Effector memory CD8-positive, alpha-beta T cell (primary cell): ENCODE results near the gene NMNAT3.

Source experiments
- ATAC-seq: fragments of 150-1000 bp; cut with Tn5 transposase; replicated peaks from 2 replicates; pipeline ENCODE4 v1.10.0; 2021; ENCODE audit warnings: mild to moderate bottlenecking, moderate library complexity
- DNase-seq, 3 experiments: peaks; one replicate each; pipeline ENCODE4 v3.0.0; 2021
- H3K27ac Mint-ChIP-seq, 2 donors: one replicate each; pipeline ENCODE4 v1.8.0; 2022; ENCODE audit warnings: mild to moderate bottlenecking in 2 of 2, mixed read lengths in 2 of 2, moderate library complexity in 2 of 2
- H3K27me3 Mint-ChIP-seq, 2 donors: one replicate each; pipeline ENCODE4 v1.8.0; 2022; ENCODE audit warnings: mixed read lengths in 2 of 2
- H3K36me3 Mint-ChIP-seq: one replicate; pipeline ENCODE4 v1.8.0; 2022; ENCODE audit warnings: mild to moderate bottlenecking, moderate library complexity, mixed read lengths; ENCODE audit not compliant: insufficient read depth
- H3K4me1 Mint-ChIP-seq, 2 donors: one replicate each; pipeline ENCODE4 v1.8.0; 2022; ENCODE audit warnings: low read depth in 2 of 2, mixed read lengths in 2 of 2
- H3K4me3 Mint-ChIP-seq, 2 donors: one replicate each; pipeline ENCODE4 v1.8.0; 2022; ENCODE audit warnings: mild to moderate bottlenecking in 2 of 2, mixed read lengths in 2 of 2, moderate library complexity in 2 of 2
- H3K9me3 Mint-ChIP-seq, 2 donors: one replicate each; pipeline ENCODE4 v1.8.0; 2022; ENCODE audit warnings: mixed read lengths in 2 of 2
- total RNA-seq, 9 experiments: gene quantifications; one replicate each; lab custom pipeline; 2026; lab: John Stamatoyannopoulos, UW

NMNAT3 gene
- 0.46 to 4.6 (median 1.4) reads per million in 9 experiments for total RNA-seq

DNA sequence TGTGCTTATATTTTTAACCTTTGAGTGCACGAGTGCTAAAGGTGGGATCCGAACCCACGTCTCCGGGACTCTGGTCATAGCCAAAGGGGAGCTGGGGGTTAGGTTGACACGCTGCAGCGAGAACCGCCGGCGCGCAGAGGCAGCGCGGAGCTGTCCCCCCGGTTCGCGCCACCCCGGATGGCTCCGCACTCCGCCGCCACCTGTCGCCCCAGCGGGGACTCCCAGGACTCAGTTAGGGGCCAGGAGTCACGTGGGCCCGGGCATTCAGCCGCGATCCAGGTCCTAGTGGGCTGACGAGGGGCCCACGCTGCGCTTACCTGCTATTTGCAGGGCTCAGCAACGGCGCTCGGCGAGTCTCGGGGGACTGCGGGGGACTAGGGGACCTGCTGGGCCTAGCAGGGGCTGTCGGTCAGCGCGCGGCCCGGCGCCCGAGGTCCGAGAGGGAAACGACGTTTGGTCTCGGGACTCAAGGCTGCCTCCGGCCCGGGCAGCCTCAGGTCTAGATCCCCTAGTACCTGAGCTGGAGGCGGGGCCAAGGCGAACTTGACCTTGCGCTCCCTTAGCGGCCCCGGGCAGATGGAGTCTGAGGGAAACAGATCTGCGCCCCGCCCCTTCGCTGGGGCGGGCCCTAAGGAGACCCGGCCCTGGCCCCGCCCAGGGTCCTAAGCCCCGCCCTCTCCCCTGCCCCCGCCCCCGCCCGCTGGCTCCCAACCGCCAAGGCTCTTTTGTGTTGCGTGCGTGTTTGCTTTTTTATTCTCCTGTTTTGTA is at the start of gene NMNAT3:
NMNAT3 (minus strand) TSS at position 585 of the 768 bp plus-strand sequence. CDS start 50,248 bp downstream, outside the sequence.
- H3K9me3 Mint-ChIP-seq: no peaks in the 10 kb centered on the region
- peak; percentile 45 to 59 (median 51) for DNase-seq
- peak within 1 kb of the TSS; percentile 61 to 68 for H3K4me3 Mint-ChIP-seq
- peak; percentile 96 for ATAC-seq
- H3K27ac Mint-ChIP-seq: no peak within 1 kb of the TSS
- peaks cover 5 to 39% of the 10 kb centered on the region in 2 donors for H3K27me3 Mint-ChIP-seq
- no peaks in the 10 kb centered on the region for H3K36me3 Mint-ChIP-seq
- H3K4me1 Mint-ChIP-seq: peaks cover 0 to 2% of the 10 kb centered on the region in 2 donors

DNA sequence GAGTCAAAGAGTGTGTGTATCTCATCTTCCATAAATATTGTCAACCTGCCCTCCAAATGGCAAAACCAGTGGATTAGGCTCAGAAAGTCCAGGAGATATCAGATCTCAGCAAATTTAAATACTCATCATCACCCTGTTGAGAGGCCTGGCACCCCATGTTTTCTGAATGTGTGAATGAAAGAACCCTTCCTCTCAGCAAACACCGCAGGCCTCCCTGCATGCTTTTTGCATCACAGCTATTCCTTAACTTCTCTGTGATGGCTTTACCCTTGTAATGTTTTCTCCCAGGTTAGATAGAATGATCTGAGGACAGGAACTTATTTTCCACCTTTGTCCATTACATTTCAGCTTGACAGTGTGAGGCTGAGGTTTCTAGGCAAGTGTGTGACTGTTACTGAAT is 43.6 kb upstream of the NMNAT3 start:
- H3K27me3 Mint-ChIP-seq: peaks cover 0 to 11% of the 10 kb centered on the region in 2 donors
- no peaks in the 10 kb centered on the region for H3K36me3 Mint-ChIP-seq
- H3K27ac Mint-ChIP-seq: no peak overlapping the region
- ATAC-seq (no peak), DNase-seq (no peak)
- H3K9me3 Mint-ChIP-seq: no peaks in the 10 kb centered on the region
- H3K4me3 Mint-ChIP-seq: no peak overlapping the region
- no peaks in the 10 kb centered on the region for H3K4me1 Mint-ChIP-seq

DNA sequence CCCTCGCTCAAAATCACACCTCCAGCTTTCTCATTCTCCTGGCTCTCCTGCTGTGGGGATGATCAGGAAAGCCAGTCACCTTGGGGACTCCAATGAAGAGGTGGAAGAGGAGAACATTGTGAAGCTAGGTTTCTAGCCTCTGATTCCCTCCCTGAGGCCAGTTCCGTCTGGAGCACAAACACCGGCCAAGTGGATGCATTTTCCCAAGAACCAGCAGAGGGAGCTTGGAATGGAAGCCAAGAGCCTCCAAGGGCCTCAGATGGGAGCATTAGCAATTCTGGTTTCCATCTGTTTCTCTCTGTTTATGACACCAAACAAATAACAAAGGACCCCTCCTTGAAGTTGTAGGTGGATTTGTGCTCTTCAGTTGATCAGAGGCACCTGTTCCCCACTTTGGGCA is 40.6 kb upstream of the NMNAT3 start:
- Mint-ChIP-seq H3K9me3 (no peaks in the 10 kb centered on the region), H3K27me3 (peaks cover 0 to 6% of the 10 kb centered on the region in 2 donors), H3K4me1 (no peaks in the 10 kb centered on the region), H3K36me3 (no peaks in the 10 kb centered on the region), H3K4me3 (no peak overlapping the region), H3K27ac (no peak overlapping the region)
- DNase-seq (no peak), ATAC-seq (no peak)

DNA sequence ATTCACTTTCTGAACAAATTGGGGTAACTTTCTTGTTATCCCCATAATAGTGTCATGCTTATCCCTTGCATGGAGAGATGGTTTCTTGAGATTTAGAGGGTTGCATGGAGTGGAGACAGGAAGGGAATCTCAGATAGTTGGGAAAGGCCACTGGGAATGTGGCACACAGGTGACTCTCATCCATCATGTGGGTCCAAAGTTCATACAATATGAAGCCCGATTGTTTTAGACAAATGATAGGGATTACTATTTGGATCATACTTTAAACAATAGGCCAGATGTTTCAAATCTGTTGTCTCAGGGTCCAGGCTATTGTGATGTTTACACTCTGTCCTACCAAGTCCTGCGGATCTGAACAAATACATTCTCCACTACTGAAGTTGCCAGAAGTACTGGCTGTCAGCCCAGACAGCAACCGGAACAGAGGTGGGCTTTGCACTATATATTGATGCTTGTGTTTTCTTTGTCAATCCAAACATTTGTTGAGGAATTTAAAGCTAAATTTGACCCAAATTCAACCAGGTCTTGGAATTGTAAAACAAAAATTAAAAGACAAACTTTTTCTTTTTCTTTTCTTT is 39.2 kb upstream of the NMNAT3 start:
- no peaks in the 10 kb centered on the region for H3K4me1 Mint-ChIP-seq
- H3K27me3 Mint-ChIP-seq: no peaks in the 10 kb centered on the region
- no peak overlapping the region for H3K4me3 Mint-ChIP-seq
- no peak overlapping the region for H3K27ac Mint-ChIP-seq
- no peaks in the 10 kb centered on the region for H3K9me3 Mint-ChIP-seq
- no peak for DNase-seq
- no peaks in the 10 kb centered on the region for H3K36me3 Mint-ChIP-seq
- ATAC-seq: no peak

DNA sequence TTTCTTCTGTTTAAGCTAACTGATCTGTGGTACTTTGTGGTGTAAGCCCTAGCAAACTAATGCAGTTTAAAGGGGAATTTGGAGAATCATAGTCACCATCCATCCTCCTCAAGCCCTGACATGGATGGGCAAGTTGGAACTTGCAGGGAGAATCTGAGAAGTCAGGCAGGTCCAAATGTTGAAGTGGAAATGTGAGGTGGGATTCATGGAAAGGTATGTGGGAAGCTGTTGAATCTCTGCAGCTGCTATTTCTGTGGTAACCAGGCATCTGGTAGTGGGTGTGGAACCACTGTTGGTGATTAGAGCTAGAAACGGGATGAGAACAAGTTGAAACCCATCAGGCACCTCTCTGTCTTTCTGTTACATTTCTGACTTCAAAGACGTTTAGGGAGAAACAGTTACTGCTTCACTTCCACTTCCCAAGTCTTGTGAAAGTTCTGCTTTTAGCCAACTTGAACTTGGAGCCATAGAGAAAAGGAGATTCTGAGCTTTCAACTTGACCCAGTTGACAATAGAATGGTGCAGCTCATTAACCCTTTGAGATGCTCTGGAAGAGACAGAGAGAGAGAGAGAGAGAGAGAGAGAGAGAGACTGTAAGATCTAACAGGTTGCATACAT is 38.1 kb upstream of the NMNAT3 start:
- H3K4me1 Mint-ChIP-seq: no peaks in the 10 kb centered on the region
- ATAC-seq (no peak), DNase-seq (no peak)
- no peak overlapping the region for H3K4me3 Mint-ChIP-seq
- H3K9me3 Mint-ChIP-seq: no peaks in the 10 kb centered on the region
- no peak overlapping the region for H3K27ac Mint-ChIP-seq
- H3K27me3 Mint-ChIP-seq: peaks cover under 1 to 4% of the 10 kb centered on the region in 2 donors
- no peaks in the 10 kb centered on the region for H3K36me3 Mint-ChIP-seq

DNA sequence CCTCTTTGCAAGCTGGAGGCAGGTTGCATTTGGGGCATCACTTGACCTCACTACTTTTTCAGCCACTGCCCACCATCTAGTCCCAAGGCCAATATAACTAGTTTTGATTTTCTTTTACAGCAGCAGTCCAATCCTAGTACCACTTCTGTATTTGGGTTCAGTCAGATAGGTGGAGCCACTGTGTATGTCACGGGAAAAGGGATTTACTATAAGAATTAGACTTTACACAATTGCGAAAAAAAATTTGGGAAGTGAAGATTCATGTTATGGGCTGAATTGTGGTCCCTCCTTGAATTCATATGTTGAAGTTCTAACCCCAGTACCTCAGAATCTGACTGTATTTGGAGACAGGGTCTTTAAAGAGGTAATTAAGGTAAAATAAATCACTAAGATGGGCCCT is 37.4 kb upstream of the NMNAT3 start:
- Mint-ChIP-seq H3K27me3 (peaks cover 5 to 11% of the 10 kb centered on the region in 2 donors), H3K36me3 (no peaks in the 10 kb centered on the region), H3K4me3 (no peak overlapping the region), H3K4me1 (no peaks in the 10 kb centered on the region), H3K9me3 (no peaks in the 10 kb centered on the region), H3K27ac (no peak overlapping the region)
- DNase-seq (no peak), ATAC-seq (no peak)

DNA sequence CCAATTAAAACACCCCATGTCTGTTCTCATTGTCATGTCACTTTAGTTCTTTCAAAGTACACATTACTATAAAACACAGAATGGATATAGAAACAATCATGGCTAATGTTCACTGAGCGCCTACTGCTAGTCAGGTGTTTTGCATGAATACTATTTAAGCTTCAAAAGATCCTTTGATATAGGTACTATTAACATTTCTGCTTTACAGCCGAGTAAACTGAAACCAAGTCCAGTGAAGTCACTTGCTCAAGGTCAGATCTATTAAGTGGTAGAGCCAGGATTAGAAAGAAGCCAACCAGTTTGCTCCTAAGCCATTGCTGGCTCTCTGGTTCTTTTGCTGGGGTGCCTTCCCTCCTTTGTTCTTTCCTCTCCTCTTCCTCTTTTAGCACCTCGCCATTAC is 32.4 kb upstream of the NMNAT3 start:
- Mint-ChIP-seq H3K36me3 (no peaks in the 10 kb centered on the region), H3K27ac (no peak overlapping the region), H3K27me3 (peaks cover 5 to 12% of the 10 kb centered on the region in 2 donors), H3K4me3 (no peak overlapping the region), H3K9me3 (no peaks in the 10 kb centered on the region), H3K4me1 (no peaks in the 10 kb centered on the region)
- no peak for DNase-seq
- no peak for ATAC-seq

DNA sequence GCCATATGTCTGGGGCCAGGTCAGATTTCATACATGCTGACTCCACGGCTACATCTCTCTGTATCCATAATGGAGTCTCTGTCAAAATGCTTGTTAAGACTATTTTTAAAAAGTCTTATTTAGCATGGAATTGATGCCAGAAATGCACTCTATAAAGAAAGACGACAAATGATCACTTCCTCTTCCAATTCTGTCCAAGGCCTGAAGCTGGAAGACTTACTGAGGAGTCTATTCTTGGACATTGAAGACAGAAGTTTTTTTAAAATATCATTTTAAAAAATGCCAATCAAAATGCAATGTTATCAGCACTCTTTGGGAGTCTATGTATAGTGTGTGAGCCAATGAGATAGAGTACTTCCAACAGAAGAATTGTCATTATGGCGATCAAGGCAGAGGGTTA is 27.9 kb upstream of the NMNAT3 start:
- no peak overlapping the region for H3K27ac Mint-ChIP-seq
- no peak for DNase-seq
- no peaks in the 10 kb centered on the region for H3K4me1 Mint-ChIP-seq
- H3K4me3 Mint-ChIP-seq: no peak overlapping the region
- no peak for ATAC-seq
- peaks cover 12 to 17% of the 10 kb centered on the region in 2 donors for H3K27me3 Mint-ChIP-seq
- H3K36me3 Mint-ChIP-seq: no peaks in the 10 kb centered on the region
- no peaks in the 10 kb centered on the region for H3K9me3 Mint-ChIP-seq

DNA sequence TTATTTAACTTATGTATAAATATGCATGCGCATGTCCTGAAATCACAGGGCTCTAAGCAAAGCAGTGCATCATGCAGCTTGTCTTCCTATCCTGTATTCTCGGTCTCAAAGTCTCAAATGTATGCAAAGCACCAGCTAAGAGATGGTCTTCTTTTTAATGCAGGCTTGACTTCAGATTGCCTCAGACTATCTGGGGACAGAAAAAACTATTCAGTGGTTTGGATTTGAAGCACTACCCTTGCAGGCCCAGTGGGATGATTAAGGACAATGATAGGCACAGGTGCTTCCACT is 18.5 kb upstream of the NMNAT3 start:
- DNase-seq (no peak), ATAC-seq (no peak)
- H3K4me3 Mint-ChIP-seq: no peak overlapping the region
- peaks cover 0 to 10% of the 10 kb centered on the region in 2 donors for H3K27me3 Mint-ChIP-seq
- H3K4me1 Mint-ChIP-seq: no peaks in the 10 kb centered on the region
- no peak overlapping the region for H3K27ac Mint-ChIP-seq
- H3K9me3 Mint-ChIP-seq: peaks cover 0 to 7% of the 10 kb centered on the region in 2 donors
- H3K36me3 Mint-ChIP-seq: no peaks in the 10 kb centered on the region

DNA sequence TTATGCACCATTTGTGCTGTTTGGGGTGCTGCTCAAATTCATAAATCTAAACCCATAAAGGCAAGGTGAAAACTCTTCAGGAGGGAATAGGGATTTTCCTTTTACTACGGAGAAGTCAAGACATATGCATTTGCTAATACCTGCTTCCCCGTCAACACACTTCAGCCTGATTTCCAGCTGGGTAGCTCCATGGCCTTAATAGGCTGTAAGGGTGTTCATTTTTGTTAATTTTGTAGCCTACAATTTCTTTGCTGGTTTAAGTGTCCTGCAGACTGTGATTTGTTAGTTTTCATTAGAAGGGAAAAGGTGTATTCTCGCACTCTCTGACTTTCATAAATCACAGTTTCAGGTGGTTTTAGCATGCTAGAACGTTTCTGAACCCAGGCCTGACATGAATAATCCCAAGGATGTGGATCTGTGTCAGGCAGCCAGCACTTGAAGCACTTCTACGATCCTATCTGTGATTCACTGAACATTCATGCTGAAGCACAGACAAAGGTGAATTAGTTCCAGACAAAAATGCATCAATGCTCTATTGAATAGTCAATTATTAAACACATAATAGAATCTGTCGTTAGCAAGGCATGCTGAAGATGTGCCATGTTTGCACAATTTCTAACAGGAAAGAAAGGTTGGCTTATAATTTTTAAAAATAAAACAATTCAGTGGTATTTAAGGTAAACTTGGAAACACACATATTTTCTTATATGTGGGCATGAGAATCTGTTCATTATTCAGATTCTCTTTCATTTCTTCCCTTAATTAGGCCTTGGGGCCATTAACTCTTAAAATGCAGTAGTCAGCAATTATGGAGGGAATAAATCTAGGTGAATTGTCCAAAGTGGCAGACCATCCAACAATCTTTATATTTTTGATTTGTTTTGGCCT is 17.9 kb upstream of the NMNAT3 start:
- H3K4me1 Mint-ChIP-seq: no peaks in the 10 kb centered on the region

DNA sequence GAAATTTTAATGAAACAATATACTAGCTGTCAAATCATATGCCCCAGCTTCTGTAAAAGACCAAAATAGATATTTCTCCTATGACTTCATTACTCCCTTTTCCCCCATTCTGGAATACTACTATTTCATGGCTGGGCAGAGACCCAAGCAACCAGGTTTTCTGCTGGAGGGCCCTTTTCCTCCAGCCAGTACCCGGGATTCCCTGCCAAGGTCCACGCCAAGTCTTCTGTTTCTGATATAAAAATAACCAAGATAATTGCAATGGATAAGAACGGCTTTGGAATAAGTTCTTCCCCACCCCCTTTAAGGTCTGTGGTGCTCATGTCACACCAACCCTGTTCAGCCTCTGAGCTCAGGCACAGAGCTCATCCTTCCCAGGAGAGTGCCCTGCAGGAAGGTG is 17.2 kb upstream of the NMNAT3 start:
- no peak overlapping the region for H3K4me3 Mint-ChIP-seq
- no peak for ATAC-seq
- H3K27ac Mint-ChIP-seq: no peak overlapping the region
- H3K36me3 Mint-ChIP-seq: no peaks in the 10 kb centered on the region
- no peaks in the 10 kb centered on the region for H3K27me3 Mint-ChIP-seq
- H3K4me1 Mint-ChIP-seq: no peaks in the 10 kb centered on the region
- H3K9me3 Mint-ChIP-seq: peaks cover 0 to 7% of the 10 kb centered on the region in 2 donors
- DNase-seq: no peak

More for the DNA sequence above, 17.9 kb upstream of the NMNAT3 start:
- H3K4me3 Mint-ChIP-seq: no peak overlapping the region
- no peak overlapping the region for H3K27ac Mint-ChIP-seq
- H3K27me3 Mint-ChIP-seq: peaks cover 0 to 7% of the 10 kb centered on the region in 2 donors
- ATAC-seq: no peak
- DNase-seq: no peak
- peaks cover 0 to 7% of the 10 kb centered on the region in 2 donors for H3K9me3 Mint-ChIP-seq
- H3K36me3 Mint-ChIP-seq: no peaks in the 10 kb centered on the region

DNA sequence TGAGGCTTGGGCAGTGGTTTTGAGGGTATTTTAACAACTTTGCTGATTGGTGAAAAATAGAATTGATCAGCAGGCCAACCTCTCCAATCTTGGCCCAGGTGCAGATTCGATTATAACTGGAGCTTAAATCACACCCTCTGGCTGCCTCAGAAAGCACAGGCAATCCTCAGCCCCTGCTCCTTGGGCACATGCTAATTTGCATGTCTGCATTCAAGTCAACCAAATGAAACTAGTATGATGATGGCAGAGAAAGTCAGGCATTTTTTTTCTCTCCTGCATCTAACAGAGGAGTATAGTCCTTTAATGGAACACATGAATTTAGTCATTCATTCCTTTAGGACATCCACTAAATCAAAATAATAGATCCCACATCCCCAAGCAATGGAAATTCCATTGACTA is 16.8 kb upstream of the NMNAT3 start:
- no peaks in the 10 kb centered on the region for H3K4me1 Mint-ChIP-seq
- H3K27ac Mint-ChIP-seq: no peak overlapping the region

DNA sequence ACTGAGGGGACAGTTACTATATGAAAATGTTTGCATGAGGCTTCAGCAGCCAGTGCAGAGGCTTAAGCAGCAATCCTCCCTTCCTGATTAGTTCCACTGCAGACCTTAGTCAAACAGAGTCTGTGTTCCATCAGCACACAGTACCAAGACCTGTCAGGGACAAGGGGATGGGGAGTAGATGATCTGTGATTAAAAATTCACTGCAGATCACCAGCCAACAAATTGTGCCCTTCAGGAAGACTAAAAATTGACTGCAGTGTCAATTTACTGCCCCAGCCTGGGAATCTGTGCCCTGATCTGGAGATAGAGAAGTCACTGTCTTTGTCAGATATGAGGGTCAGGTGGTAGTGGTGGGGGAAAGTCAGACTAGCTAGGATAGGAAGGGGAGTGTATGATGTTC is 13.8 kb upstream of the NMNAT3 start:
- no peaks in the 10 kb centered on the region for H3K36me3 Mint-ChIP-seq
- peaks cover 0 to 7% of the 10 kb centered on the region in 2 donors for H3K27me3 Mint-ChIP-seq
- H3K4me3 Mint-ChIP-seq: no peak overlapping the region
- ATAC-seq (no peak), DNase-seq (no peak)
- H3K4me1 Mint-ChIP-seq: no peaks in the 10 kb centered on the region
- H3K27ac Mint-ChIP-seq: no peak overlapping the region
- peaks cover 0 to 7% of the 10 kb centered on the region in 2 donors for H3K9me3 Mint-ChIP-seq

More for the DNA sequence above, 16.8 kb upstream of the NMNAT3 start:
- ATAC-seq (no peak), DNase-seq (no peak)
- Mint-ChIP-seq H3K36me3 (no peaks in the 10 kb centered on the region), H3K27me3 (no peaks in the 10 kb centered on the region), H3K4me3 (no peak overlapping the region), H3K9me3 (peaks cover 0 to 7% of the 10 kb centered on the region in 2 donors)
